ENCODE measurements around the gene INTS7. TPM values are rescaled to one million over a fixed set of nuclear protein-coding genes. Genes with fewer than 3 reads are reported as not detected.
"Not testable (repeated sequence)": the region's sequence is repeated elsewhere in the genome, so short reads cannot be mapped to it uniquely, and the experiment has no call there.

The INTS7 gene
- total RNA-seq, 2 experiments from 2014 or later = 23.7 to 28.6 TPM

GRCh38 chr1:212037900-212038299 is 2.5 kb upstream of the INTS7 start:
- Mint-ChIP-seq H3K9me3 (ENCODE audit: low read depth) (no peaks in the 10 kb centered on the region), H3K4me1 (peaks cover 41% of the 10 kb centered on the region), H3K36me3 (ENCODE audit: low read depth) (peaks cover 51% of the 10 kb centered on the region), H3K27me3 (peaks cover 3% of the 10 kb centered on the region), H3K4me3 (peak overlapping the region; percentile 85), H3K27ac (no peak overlapping the region)
- intact Hi-C loops (cut with DNase I, micrococcal nuclease) = loop anchor here (5.0 to 10.0 kb wide), 6 partner anchors 206 to 653 kb away; partner anchors contain the start of genes ATF3 (in 1 of the 2), LPGAT1 (in 1 of the 2) and SLC30A1 (in 1 of the 2)
- DNase-seq (peak; percentile 21), ATAC-seq (no peak)
- POLR2A ChIA-PET = no interaction called here
- CTCF ChIA-PET = interaction anchor here (1.1 to 1.9 kb wide), 2 partner anchors 25 to 357 kb away, joined by 4 read pairs; no protein-coding TSS in a partner anchor

DNA sequence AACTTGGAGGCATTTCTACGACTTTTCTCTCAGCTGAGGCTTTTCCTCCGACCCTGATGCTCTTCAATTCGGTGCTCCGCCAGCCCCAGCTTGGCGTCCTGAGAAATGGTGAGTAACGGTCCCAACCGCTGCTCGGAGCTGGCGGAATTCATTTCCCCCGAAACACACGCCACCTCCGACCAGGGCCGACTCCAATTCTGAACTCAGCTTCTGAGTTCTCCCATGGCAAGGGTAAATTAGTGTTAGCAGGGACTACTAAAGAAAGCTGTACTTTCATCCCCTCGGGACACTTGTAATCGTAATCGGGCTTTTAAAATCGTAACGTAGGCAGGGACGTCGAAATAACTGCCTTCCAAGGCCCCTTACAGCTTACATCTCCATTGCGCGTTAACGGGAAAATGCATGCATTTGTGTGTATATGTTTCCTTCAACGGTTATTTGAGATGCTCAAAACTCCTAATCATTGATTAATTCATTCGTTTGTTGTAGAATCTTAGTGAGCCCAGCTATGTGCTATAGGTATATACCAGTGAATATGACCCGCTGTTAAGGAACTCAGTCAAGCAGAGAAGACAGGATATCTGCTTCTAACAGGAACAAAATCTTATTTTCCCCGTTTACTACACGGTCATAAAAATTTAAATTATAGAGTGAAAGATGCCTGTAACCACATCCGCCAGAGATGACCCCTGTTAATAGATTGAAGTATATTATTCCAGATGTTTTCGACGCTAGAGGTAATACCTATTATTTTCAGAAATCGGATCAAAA is 663 bp upstream of the INTS7 start:
- intact Hi-C loops (cut with DNase I, micrococcal nuclease) = loop anchor here (1.0 to 10.0 kb wide), 21 partner anchors 24 to 979 kb away; partner anchors contain the start of genes LPGAT1 (in 2 of the 2), NENF (in 2 of the 2), PPP2R5A (in 2 of the 2) and SLC30A1 (in 2 of the 2)
- ATAC-seq = peak; percentile 15
- CTCF ChIA-PET = interaction anchor here (0.5 to 3.3 kb wide), 44 partner anchors 9 to 822 kb away, joined by 3 to 26 read pairs (median 4); no protein-coding TSS in a partner anchor
- POLR2A ChIA-PET = interaction anchor here (0.6 to 2.4 kb wide), 11 partner anchors 12 to 618 kb away, joined by 3 to 11 read pairs (median 5); partner anchors contain the start of genes NEK2, PPP2R5A and SLC30A1
- DNase-seq = no peak
- peak overlapping the region; percentile 100 for H3K27ac Mint-ChIP-seq
- no peaks in the 10 kb centered on the region for H3K9me3 Mint-ChIP-seq (ENCODE audit: low read depth)
- H3K4me1 Mint-ChIP-seq = peaks cover 55% of the 10 kb centered on the region
- H3K27me3 Mint-ChIP-seq = peaks cover 2% of the 10 kb centered on the region
- peaks cover 53% of the 10 kb centered on the region for H3K36me3 Mint-ChIP-seq (ENCODE audit: low read depth)
- H3K4me3 Mint-ChIP-seq = peak overlapping the region; percentile 85

DNA sequence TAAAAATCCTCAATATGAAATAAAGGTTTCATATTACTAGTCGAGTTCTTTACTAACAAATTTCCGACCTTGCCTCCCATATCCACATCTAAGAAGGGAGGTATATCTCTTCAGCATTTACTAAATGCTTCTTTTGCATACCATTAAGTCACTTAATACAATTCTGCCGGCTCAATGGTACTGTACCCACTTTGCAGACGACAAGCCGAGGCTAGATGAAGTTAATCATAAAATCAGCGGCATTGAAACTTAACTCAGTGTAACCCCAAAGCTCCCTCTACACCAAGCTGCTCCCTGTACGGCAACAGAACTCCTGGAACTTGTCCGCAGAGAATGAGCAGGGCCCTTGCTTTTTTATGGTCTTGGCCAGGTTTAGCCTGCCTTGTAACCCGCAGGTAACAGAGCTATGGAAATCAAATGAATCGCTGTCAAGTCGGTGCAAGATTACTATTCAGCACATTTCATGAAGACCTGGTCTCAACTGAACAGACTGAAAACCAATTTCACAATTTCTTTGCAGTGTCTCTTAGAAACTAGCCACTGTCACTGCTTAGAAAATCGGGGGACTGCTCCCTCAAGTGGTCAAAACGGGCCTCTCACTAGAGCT is 738 bp downstream of the INTS7 start:
- Mint-ChIP-seq H3K9me3 (ENCODE audit: low read depth) (no peaks in the 10 kb centered on the region), H3K27me3 (no peaks in the 10 kb centered on the region), H3K36me3 (ENCODE audit: low read depth) (peaks cover 48% of the 10 kb centered on the region), H3K4me3 (peak overlapping the region; percentile 85), H3K27ac (peak overlapping the region; percentile 100), H3K4me1 (peaks cover 59% of the 10 kb centered on the region)
- ChIA-PET CTCF (interaction anchor here (0.6 to 3.3 kb wide), 36 partner anchors 8 to 422 kb away, joined by 3 to 26 read pairs (median 4); no protein-coding TSS in a partner anchor), POLR2A (interaction anchor here (0.6 to 2.4 kb wide), 7 partner anchors 99 to 582 kb away, joined by 3 to 11 read pairs (median 5); partner anchors contain the start of genes NEK2 and PPP2R5A)
- ATAC-seq (no peak), DNase-seq (no peak)
- intact Hi-C loops (cut with DNase I, micrococcal nuclease) = loop anchor here (1.0 to 10.0 kb wide), 22 partner anchors 22 to 981 kb away; partner anchors contain the start of genes LPGAT1 (in 2 of the 2), NENF (in 2 of the 2), PPP2R5A (in 2 of the 2) and SLC30A1 (in 2 of the 2)

- H3K27me3 Mint-ChIP-seq = no peaks in the 10 kb centered on the region
- ChIA-PET POLR2A (no interaction called here), CTCF (interaction anchor here (1.1 to 1.3 kb wide), 2 partner anchors 9 to 350 kb away, joined by 3 read pairs; no protein-coding TSS in a partner anchor)
- peaks cover 49% of the 10 kb centered on the region for H3K4me1 Mint-ChIP-seq
- ATAC-seq (no peak), DNase-seq (no peak)
- peaks cover 28% of the 10 kb centered on the region for H3K36me3 Mint-ChIP-seq (ENCODE audit: low read depth)
- no peaks in the 10 kb centered on the region for H3K9me3 Mint-ChIP-seq (ENCODE audit: low read depth)
- peak overlapping the region; percentile 63 for H3K27ac Mint-ChIP-seq
- intact Hi-C loops (cut with DNase I, micrococcal nuclease) = loop anchor here (1.0 to 10.0 kb wide), 3 partner anchors 19 to 646 kb away; no protein-coding TSS in a partner anchor
- peak overlapping the region; percentile 2 for H3K4me3 Mint-ChIP-seq
Measured at GRCh38 chr1:212030936-212031528, 4.3 kb downstream of the INTS7 start.

- ChIA-PET POLR2A (interaction anchor here (0.7 kb wide), 1 partner anchor 975 kb away, joined by 5 read pairs; no protein-coding TSS in a partner anchor), CTCF (interaction anchor here (0.6 to 3.4 kb wide), 5 partner anchors 8 to 749 kb away, joined by 3 to 18 read pairs (median 3); partner anchors contain the start of genes DTL and INTS7)
- ATAC-seq; H3K27ac Mint-ChIP-seq; intact Hi-C loops (cut with DNase I, micrococcal nuclease); H3K4me3 Mint-ChIP-seq; H3K27me3 Mint-ChIP-seq; DNase-seq: not testable (repeated sequence)
- Mint-ChIP-seq H3K9me3 (ENCODE audit: low read depth) (peaks cover 11% of the 10 kb centered on the region), H3K4me1 (peaks cover 44% of the 10 kb centered on the region), H3K36me3 (ENCODE audit: low read depth) (peaks cover 44% of the 10 kb centered on the region)
Measured at GRCh38 chr1:212027727-212028126, 7.6 kb downstream of the INTS7 start.

GRCh38 chr1:212024469-212025149 is 10.7 kb downstream of the INTS7 start:
- Mint-ChIP-seq H3K4me3 (no peak overlapping the region), H3K4me1 (peaks cover 16% of the 10 kb centered on the region), H3K36me3 (ENCODE audit: low read depth) (peaks cover 31% of the 10 kb centered on the region), H3K9me3 (ENCODE audit: low read depth) (peaks cover 11% of the 10 kb centered on the region), H3K27ac (no peak overlapping the region), H3K27me3 (no peaks in the 10 kb centered on the region)
- ATAC-seq (peak; percentile 63), DNase-seq (no peak)
- ChIA-PET POLR2A (no interaction called here), CTCF (interaction anchor here (0.9 to 3.4 kb wide), 2 partner anchors 11 to 12 kb away, joined by 3 to 18 read pairs; partner anchors contain the start of genes DTL and INTS7)
- intact Hi-C loops (cut with DNase I, micrococcal nuclease) = no loop called here

DNA sequence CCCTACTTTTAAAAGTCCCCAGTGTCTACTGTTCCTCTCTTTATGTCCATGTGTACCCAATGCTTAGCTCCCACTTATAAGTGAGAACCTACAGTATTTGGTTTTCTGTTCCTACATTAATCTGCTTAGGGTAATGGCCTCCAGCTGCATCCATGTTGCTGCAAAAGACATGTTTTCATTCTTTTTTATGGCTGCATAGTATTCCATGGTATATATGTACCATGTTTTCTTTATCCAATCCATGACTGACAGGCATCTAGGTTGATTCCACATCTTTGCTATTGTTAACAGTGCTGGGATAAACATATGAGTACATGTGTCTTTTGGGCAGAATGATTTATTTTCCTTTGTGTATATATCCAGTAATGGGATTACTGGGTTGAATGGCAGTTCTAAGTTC is 12.4 kb downstream of the INTS7 start:
- Mint-ChIP-seq H3K36me3 (ENCODE audit: low read depth) (peaks cover 26% of the 10 kb centered on the region), H3K9me3 (ENCODE audit: low read depth) (peaks cover 11% of the 10 kb centered on the region)
- intact Hi-C loops (cut with DNase I, micrococcal nuclease); POLR2A ChIA-PET; H3K27ac Mint-ChIP-seq; H3K4me1 Mint-ChIP-seq; ATAC-seq; DNase-seq; H3K4me3 Mint-ChIP-seq; H3K27me3 Mint-ChIP-seq: not testable (repeated sequence)
- CTCF ChIA-PET = interaction anchor here (0.5 to 2.4 kb wide), 3 partner anchors 10 to 131 kb away, joined by 3 to 10 read pairs (median 7); partner anchors contain the start of genes DTL and INTS7

- no peak for DNase-seq
- intact Hi-C loops (cut with DNase I, micrococcal nuclease) = no loop called here
- Mint-ChIP-seq H3K4me3 (no peak overlapping the region), H3K27me3 (no peaks in the 10 kb centered on the region), H3K36me3 (ENCODE audit: low read depth) (peaks cover 26% of the 10 kb centered on the region), H3K9me3 (ENCODE audit: low read depth) (peaks cover 11% of the 10 kb centered on the region), H3K4me1 (peaks cover 9% of the 10 kb centered on the region), H3K27ac (no peak overlapping the region)
- ChIA-PET POLR2A (no interaction called here), CTCF (interaction anchor here (1.5 to 2.4 kb wide), 2 partner anchors 9 to 11 kb away, joined by 4 to 7 read pairs; no protein-coding TSS in a partner anchor)
- ATAC-seq = no peak
Measured at GRCh38 chr1:212021563-212021962, 13.8 kb downstream of the INTS7 start.

DNA sequence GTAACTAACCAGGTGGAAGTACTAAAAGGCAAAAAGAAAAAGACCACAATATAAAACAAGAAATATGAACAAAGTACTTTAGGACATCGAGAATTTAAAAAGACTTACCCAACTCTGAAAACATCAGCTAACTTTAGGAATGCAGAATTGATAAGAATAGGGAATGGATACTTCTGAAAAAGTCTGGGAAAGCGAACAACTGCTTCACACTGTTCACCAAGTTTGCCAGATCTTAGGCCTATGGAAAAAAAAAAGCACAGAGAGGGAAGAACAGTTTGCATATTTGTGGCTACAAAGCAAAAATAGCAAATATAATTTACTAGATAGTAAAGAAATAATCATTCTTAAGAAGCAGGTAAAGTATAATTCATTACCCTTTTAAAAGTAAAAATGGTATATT is 14.4 kb downstream of the INTS7 start:
- Mint-ChIP-seq H3K9me3 (ENCODE audit: low read depth) (peaks cover 11% of the 10 kb centered on the region), H3K4me3 (no peak overlapping the region), H3K27ac (peak overlapping the region; percentile 2), H3K4me1 (peaks cover 7% of the 10 kb centered on the region), H3K36me3 (ENCODE audit: low read depth) (peaks cover 29% of the 10 kb centered on the region), H3K27me3 (no peaks in the 10 kb centered on the region)
- ATAC-seq = no peak
- no peak for DNase-seq
- ChIA-PET CTCF (interaction anchor here (1.5 kb wide), 1 partner anchor 11 kb away, joined by 4 read pairs; no protein-coding TSS in a partner anchor), POLR2A (no interaction called here)
- intact Hi-C loops (cut with DNase I, micrococcal nuclease) = no loop called here

DNA sequence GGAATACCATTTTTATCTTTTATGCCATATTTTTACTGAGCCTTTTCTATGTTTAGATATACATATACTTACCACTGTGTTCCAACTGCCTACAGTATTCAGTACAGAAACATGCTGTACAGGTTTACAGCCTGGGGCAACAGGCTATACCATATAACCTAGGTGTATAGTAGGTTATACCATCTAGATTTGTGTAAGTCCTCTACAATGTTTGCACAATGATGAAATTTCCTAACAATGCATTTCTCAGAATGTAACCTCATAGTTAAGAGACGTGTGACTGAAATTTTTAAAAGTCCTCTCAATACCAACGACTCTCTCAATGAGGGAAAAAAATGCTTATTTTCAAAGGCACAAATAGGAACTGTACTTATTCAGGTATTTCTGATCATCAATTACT is 21.7 kb downstream of the INTS7 start:
- Mint-ChIP-seq H3K27me3 (no peaks in the 10 kb centered on the region), H3K4me3 (no peak overlapping the region), H3K27ac (no peak overlapping the region), H3K4me1 (no peaks in the 10 kb centered on the region), H3K36me3 (ENCODE audit: low read depth) (peaks cover 23% of the 10 kb centered on the region), H3K9me3 (ENCODE audit: low read depth) (no peaks in the 10 kb centered on the region)
- ChIA-PET POLR2A (no interaction called here), CTCF (interaction anchor here (0.9 to 2.6 kb wide), 12 partner anchors 9 to 442 kb away, joined by 3 to 26 read pairs (median 5); partner anchors contain the start of genes DTL and INTS7)
- ATAC-seq = no peak
- no peak for DNase-seq
- intact Hi-C loops (cut with DNase I, micrococcal nuclease) = loop anchor here (2.0 to 5.0 kb wide), 4 partner anchors 49 to 444 kb away; no protein-coding TSS in a partner anchor
